Measurements from ENCODE around the gene ABCB11. TPM values are rescaled to one million over a fixed set of nuclear protein-coding genes. Genes with fewer than 3 reads are reported as not detected.

Gene ABCB11
- total and polyA plus RNA-seq, 2 of the 4 experiments (the other 2 are of a cell fraction): not detected

DNA sequence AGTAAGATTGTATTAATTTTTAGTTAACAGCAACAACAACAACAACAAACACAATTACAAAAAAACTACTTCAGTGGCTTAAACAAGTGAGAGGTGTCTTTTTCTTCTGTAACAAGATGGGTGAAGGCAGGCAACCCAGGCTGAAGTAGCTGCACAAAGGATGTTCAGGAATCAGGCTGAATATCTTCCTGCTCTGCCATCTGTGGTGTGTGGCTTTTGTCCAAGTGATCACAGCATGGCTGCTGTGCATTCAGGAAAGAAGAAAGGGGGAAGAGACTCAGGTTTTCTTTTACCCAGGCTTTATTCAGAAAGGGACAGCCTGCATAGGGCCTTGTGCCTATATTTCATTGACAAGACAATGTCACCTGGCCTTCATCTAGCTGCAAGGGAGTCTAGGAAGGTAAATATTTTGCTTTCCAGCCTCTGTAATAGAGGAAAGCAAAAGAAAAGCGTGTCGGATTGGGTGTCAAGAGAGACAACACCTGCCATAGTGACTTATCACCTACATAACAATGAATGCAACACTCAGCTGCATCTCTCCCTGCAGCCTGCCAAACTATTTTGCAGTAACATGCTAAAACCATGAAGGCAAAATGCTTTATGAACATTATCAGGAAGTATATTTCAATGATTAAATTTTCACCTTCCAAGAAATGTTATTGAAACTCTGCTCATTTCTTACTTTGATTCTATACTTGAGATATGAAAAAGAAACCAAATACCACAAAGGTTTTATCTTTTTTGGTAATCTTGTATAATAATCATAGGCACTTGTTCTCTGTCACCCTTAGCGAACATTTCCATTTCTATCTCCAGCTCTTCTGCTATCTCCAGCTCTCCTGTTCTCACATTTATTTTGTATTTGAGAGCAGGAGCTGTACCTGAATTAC lies 115.4 kb downstream of the ABCB11 start (continued):
- TF ChIP-seq MXI1 (IDR thresholded peaks at IDR 0.05; ENCODE audit: borderline replicate concordance, low read depth, low read length): no peak

- Histone ChIP-seq H2BK5ac (ENCODE audit: low read depth, low read length, poor library complexity, severe bottlenecking) (no peak overlapping the region), H3K36me3 (ENCODE audit: control insufficient read depth, insufficient read depth, low read length) (no peaks in the 10 kb centered on the region), H2AFZ (replicated peaks; ENCODE audit: low read length, poor library complexity) (no peak overlapping the region), H2AK9ac (replicated peaks; ENCODE audit: low read depth, low read length, poor library complexity) (no peak overlapping the region), H4K8ac (ENCODE audit: low read depth in 2 of 2, low read length in 2 of 2) (no peak overlapping the region), H3K4me1 (ENCODE audit: control insufficient read depth, insufficient read depth, low read length) (no peaks in the 10 kb centered on the region), H2BK15ac (ENCODE audit: low read depth, low read length) (no peak overlapping the region), H3K27me3 (ENCODE audit: control insufficient read depth, insufficient read depth, low read length) (peaks cover 16% of the 10 kb centered on the region), H2BK20ac (ENCODE audit: low read depth, low read length) (no peak overlapping the region), H4K20me1 (ENCODE audit: insufficient read depth, low read length) (no peaks in the 10 kb centered on the region), H3K4ac (ENCODE audit: low read depth, low read length) (no peak overlapping the region), H3K4me3 (ENCODE audit: insufficient read depth, low read depth, low read length) (no peak overlapping the region), H2AK5ac (ENCODE audit: low read depth, low read length) (no peak overlapping the region), H3K27ac (ENCODE audit: insufficient read depth, low read length) (no peak overlapping the region), H3K4me2 (ENCODE audit: low read depth, low read length) (no peak overlapping the region), H3K56ac (ENCODE audit: extremely low read depth, insufficient read depth, low read length) (no peak overlapping the region), H3K14ac (replicated peaks; ENCODE audit: low read depth, low read length) (no peak overlapping the region), H3K23ac (ENCODE audit: low read depth, low read length) (no peak overlapping the region), H4K91ac (ENCODE audit: insufficient read depth, low read depth, low read length) (no peak overlapping the region), H2BK120ac (ENCODE audit: low read depth, low read length) (no peak overlapping the region), H3K9ac (ENCODE audit: low read depth, low read length) (no peak overlapping the region), H3K18ac (ENCODE audit: low read depth, low read length) (no peak overlapping the region), H3K9me3 (ENCODE audit: control insufficient read depth, insufficient read depth, low read length) (no peaks in the 10 kb centered on the region), H4K5ac (ENCODE audit: low read depth, low read length) (no peak overlapping the region), H3K9me1 (ENCODE audit: insufficient read depth, low read length) (no peaks in the 10 kb centered on the region), H3K79me1 (ENCODE audit: low read depth in 1 of 2, low read length in 2 of 2) (no peaks in the 10 kb centered on the region)
- TF ChIP-seq RFX5 (IDR thresholded peaks at IDR 0.05; ENCODE audit: low read depth, low read length): no peak
- TF ChIP-seq CHD1 (IDR thresholded peaks at IDR 0.05; ENCODE audit: low read depth, low read length): no peak
- no peak for TF ChIP-seq CEBPB (IDR thresholded peaks at IDR 0.05; ENCODE audit: low read depth, low read length)
- no peak for TF ChIP-seq RAD21 (IDR thresholded peaks at IDR 0.05; ENCODE audit: low read length)
- no peak for TF ChIP-seq ELK1 (IDR thresholded peaks at IDR 0.05; ENCODE audit: borderline replicate concordance, low read depth, low read length)
- no peak for TF ChIP-seq MAFK (IDR thresholded peaks at IDR 0.05; ENCODE audit: low read depth, low read length)
- TF ChIP-seq, protein P1, sequence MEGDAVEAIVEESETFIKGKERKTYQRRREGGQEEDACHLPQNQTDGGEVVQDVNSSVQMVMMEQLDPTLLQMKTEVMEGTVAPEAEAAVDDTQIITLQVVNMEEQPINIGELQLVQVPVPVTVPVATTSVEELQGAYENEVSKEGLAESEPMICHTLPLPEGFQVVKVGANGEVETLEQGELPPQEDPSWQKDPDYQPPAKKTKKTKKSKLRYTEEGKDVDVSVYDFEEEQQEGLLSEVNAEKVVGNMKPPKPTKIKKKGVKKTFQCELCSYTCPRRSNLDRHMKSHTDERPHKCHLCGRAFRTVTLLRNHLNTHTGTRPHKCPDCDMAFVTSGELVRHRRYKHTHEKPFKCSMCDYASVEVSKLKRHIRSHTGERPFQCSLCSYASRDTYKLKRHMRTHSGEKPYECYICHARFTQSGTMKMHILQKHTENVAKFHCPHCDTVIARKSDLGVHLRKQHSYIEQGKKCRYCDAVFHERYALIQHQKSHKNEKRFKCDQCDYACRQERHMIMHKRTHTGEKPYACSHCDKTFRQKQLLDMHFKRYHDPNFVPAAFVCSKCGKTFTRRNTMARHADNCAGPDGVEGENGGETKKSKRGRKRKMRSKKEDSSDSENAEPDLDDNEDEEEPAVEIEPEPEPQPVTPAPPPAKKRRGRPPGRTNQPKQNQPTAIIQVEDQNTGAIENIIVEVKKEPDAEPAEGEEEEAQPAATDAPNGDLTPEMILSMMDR (conservative IDR thresholded peaks at IDR 0.05; ENCODE audit: low read depth, low read length): no peak
- no peak for TF ChIP-seq BHLHE40 (IDR thresholded peaks at IDR 0.05; ENCODE audit: low read depth, low read length)
- TF ChIP-seq NFE2L2 (IDR thresholded peaks at IDR 0.05; ENCODE audit: low read depth, low read length): no peak
- TF ChIP-seq MAZ (IDR thresholded peaks at IDR 0.05; ENCODE audit: borderline replicate concordance, low read depth, low read length): no peak
- TF ChIP-seq FOS (IDR thresholded peaks at IDR 0.05; ENCODE audit: low read depth, low read length): no peak
- TF ChIP-seq RCOR1 (IDR thresholded peaks at IDR 0.05; ENCODE audit: insufficient replicate concordance, low read length): no peak
- intact Hi-C loops (cut with micrococcal nuclease) (loop anchor here (10.0 kb wide), 1 partner anchor 779 kb away; no protein-coding TSS in a partner anchor), dilution Hi-C loops (cut with HindIII; ENCODE audit: low sequenced_read_pairs, unreplicated experiment) (no loop called here), in situ Hi-C loops (cut with MboI; ENCODE audit: low sequenced_read_pairs) (no loop called here)
- ChIA-PET POLR2A (ENCODE audit: unreplicated experiment) (no interaction called here), CTCF (interaction anchor here (0.6 kb wide), 1 partner anchor 641 kb away, joined by 3 read pairs; no protein-coding TSS in a partner anchor)
- no peak for ATAC-seq (ENCODE audit: low read depth)
- DNase-seq: no peak
- no CpG with 5 or more reads among the region's 4 CpGs for WGBS, 2 experiments (ENCODE audit: extremely low coverage in 2 of 2, insufficient read length in 1 of 2)
- no TSS peak for BruUV-seq (replicated peaks)
Measured at GRCh38 chr2:168913495-168913894, 117.6 kb downstream of the ABCB11 start.

All from IMR-90 (cell line).